A204.1 (cell line): ENCODE results near the gene ELP4.

Experiments used
- FAIRE-seq: peaks from 2 replicates; lab custom pipeline; 2012; peaks lifted over from hg19 to GRCh38; lab: Jason Lieb, UNC

Gene ELP4

DNA sequence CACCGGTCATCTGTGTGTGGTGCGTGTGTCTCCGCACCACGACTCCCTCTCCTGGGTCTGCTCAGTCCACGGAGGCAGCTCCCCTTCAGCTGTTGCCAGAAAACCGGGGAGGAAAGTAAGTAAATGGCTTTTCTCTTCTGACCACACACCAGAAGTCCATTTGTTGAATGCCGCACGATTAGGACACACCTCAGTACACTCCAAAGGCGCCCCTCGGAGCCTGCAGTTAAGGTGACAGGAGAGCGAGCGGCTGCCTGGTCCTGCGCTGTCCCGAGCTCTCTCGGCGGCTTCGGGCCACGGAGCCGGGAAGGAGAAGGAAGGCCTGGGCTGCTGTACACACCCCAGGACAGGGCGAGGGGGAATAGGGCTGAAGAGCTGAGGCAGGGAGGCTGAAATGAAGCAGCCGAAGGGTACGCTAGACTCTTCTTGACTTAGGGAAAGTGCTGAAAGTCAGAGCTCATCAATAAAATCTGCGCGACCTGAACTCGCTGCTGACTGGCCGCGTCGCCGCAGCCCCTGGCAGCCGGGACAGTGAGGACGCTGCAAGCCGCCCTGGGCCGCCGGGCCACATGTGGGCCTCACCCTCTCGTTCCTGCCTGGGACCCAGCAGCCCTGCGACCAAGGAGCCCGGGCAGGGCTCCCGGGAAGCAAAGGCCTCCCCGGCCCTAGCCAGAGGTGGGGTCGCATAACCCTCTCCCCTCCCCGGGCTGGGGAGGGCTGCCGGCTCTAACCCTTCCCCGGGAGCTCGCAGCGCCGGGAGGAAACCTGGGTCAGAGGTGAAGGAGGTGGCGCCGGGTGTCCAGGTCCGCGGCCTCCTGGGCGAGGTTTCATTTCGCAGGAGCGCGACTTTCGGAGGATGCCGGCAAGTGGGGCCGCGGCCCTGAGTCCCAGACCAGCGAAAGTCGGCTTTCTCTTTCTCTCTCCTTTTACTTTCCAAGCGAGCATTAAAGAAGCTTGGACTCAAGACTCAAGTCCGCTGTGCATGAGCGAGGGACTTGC, 303.1 kb downstream of the ELP4 start:
- no peak for FAIRE-seq

DNA sequence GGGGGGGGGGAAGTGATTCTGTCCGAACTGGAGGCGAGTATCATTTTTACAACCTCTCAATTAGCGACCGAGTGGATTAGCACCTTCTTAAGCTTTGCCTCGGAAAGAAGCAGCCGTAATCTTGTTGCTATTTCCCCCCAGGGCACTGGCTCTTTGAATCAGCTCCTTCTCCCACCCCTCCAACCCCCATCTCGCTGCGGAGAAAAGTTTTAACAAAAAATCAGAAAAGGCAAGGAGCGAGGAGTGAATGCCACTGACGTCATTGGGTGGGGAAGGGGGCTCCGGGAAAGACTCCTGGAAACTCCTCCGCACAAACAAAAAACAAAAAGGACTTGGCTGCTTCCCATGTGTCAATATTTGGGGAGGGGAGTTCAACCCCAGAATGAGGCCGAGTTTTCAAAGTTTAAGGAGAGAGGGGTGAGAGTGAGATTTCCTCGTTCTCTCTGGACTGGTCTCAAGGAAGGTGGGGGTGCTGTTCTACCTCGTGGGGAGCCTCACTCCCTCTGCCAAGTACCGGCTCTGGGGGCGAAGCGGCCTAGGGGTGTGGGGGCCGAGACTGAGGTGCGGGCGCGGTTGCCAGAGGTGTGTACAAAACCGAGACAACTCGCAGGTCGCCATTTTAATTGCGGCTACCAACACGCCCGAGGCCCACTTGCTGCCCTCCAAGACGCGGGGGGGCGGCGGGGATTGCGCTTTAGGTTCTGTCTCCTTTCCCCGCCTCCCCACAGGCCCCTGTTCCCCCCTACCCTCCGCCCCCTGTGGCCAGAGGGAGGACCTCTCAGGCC, 304.0 kb downstream of the ELP4 start:
- no peak for FAIRE-seq

- FAIRE-seq = no peak
Measured at GRCh38 chr11:31814176-31814868, 304.8 kb downstream of the ELP4 start.

GRCh38 chr11:31815711-31816467, 306.3 kb downstream of the ELP4 start:
- FAIRE-seq = no peak

- FAIRE-seq = no peak
Measured at GRCh38 chr11:31816468-31817053, 307.0 kb downstream of the ELP4 start.

- no peak for FAIRE-seq
Measured at GRCh38 chr11:31817054-31817620, 307.6 kb downstream of the ELP4 start.

DNA sequence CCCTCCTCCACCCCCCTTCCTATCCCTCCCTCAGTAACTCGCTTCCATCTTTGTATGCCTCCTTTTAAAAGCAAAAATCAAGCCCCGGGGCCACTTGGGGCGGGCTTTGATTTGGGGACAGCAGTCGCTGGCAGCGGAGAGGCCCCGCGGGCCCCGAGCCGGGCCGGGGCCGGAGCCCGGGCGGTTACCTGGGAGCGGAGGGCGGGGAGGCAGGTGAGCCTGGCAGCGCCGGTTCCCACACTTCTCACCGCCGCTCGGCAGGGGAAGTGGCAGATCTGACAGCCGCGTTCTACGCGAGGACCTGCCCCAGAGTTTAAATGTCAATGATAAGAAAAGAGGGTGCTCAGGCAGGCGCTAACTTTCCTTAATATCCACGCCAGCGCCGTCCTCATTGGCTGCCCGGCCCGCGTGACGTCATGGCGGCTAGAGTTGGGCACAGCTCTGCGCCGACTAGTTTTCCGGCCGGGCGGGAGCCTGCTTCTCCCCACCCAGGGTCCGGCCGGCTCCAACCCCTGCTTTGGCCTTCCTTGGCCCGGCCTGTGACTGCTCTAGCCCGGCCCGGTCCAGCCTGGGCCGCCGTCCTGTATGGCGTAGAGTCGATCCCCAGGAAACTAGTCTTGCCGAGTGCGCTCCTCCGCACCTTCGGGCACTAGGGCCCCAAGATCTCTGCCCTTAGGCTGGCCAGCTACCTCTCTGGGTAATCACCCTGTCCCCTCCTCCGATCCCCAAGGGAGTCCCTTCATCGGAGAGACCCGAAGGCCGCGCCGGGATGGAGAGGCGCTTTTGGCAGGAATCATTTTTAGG, 308.3 kb downstream of the ELP4 start:
- FAIRE-seq = no peak

DNA sequence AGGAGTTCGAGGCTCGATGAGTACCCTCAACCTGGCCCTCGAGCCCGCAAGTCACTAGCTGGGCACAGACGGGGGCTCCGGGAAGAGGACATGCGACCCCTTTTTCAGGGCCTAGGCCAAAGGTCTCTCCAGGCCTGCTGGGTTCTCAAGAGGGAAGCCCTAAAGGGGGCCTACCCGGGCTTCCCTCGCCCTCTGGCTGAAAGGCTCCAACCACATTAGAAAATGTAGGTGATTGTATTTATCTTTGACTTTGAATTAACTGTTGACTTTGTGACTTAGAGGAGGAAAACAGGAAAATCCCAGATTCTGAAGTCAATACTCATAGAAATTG, 308.8 kb downstream of the ELP4 start:
- FAIRE-seq = no peak

GRCh38 chr11:31818874-31819331, 309.3 kb downstream of the ELP4 start:
- FAIRE-seq = no peak

GRCh38 chr11:31819621-31820437, 310.3 kb downstream of the ELP4 start:
- no peak for FAIRE-seq

- no peak for FAIRE-seq
Measured at GRCh38 chr11:31820438-31820818, 310.9 kb downstream of the ELP4 start.

GRCh38 chr11:31821235-31821764, 311.7 kb downstream of the ELP4 start:
- FAIRE-seq = no peak

- no peak for FAIRE-seq
Measured at GRCh38 chr11:31821766-31822165, 312.2 kb downstream of the ELP4 start.

DNA sequence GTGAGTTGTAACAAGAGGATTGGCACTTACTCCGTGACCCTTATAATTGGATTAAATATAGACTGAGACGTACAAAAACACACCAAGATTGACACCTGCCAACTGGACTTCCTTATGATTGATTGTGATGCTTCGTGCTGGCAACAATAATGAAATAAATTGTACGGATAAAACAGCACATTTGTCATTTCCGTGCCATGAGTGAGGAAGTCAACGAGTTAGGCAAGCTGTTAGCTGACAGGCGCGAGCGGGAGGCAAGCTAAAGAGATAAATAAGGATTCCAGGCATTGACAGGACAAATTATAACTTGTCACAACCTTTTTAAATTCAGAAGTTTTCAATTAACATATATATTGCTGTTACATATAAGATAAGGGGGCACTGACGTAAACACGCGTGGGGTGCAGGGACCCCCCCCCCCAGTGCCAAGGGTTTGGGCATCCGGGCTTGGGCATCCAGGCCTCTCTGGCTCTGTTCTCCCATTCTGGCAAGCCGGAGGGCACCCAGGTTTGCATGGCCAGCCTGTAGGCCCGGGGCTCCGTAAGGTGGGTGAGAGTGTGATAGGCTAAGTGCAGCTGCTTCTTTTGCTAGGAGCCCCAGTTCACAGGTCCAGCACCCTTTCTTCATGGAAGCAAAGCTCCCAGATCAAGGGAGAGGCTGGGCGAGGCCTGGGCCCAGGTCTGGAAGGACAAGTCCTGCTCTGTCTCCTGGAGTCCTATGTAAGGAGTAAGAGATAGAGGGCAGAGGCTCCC, 312.8 kb downstream of the ELP4 start:
- no peak for FAIRE-seq

DNA sequence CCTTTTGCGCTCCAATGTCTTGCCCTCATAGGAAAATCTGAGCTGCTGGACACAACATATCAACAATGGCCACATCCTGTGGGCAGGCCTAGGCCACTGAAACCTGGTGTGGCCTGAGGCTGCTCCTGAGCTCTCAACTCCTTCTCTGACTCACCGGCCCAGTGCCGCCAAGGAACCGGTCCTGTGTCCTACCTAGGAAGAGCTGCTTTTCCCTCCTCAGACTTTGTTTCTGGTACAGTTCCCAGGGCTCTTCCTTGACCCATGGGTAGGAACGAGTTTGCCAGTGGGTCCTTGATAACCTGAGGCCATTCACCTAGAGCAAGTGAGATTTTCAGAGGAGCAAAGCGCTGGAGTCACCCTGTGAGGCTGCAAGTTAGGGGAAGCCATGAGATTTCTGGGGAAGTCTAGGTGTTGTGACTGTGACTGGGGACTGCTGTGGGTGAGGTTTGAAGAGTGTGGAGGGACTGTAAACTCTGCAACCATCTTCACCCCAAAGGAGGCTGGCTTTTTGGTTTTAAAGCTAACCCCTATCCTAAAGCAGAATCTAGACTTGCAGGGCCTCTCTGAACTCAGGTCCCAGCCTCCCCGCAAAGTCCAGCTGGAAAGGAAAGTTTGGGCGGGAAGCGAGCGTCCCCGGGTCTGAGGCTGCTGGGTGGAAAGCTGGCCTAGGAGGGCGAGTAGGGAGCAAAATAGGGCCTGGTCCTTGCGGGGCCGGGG, 313.5 kb downstream of the ELP4 start:
- FAIRE-seq = no peak

- no peak for FAIRE-seq
Measured at GRCh38 chr11:31823644-31824331, 314.2 kb downstream of the ELP4 start.

DNA sequence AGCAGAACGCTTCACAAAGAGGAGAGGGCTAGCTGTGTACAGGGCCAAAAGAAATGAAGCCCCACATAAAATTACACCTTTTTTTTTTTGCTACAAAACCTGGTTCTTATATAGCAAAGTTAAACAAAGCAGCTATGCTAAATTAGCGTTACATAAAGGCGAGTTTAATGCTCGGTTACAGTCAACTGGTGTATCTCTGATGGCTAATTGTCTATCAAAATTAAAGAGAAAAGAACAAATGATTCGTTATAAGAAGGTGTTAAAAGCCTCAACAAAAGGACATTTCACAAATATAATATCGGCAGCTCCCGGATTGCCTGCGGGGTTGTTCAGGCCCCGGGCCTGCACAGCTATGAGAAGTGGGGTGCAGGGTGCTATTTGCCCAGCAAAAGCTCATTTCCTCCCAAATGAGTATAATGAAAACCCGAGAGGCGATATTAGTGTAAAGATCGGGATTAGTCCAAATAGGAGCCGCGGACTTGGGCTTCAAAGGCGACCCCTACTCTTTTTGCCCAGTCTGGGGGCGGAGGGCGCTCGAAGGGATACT, 314.8 kb downstream of the ELP4 start:
- no peak for FAIRE-seq
